ENCODE measurements around the gene NEK6. TPM values are rescaled to one million over a fixed set of nuclear protein-coding genes. Genes with fewer than 3 reads are reported as not detected.

NEK6 gene
- total and polyA plus RNA-seq, 9 of the 15 experiments (the other 6 are each of a cell fraction or from before 2014, with no cell fraction given): 3.1 to 19.0 (median 8.4) TPM

GRCh38 chr9:124214596-124215367 lies 43.0 kb upstream of the NEK6 start:
- intact Hi-C loops (cut with micrococcal nuclease) (no loop called here), in situ Hi-C loops (cut with MboI) (no loop called here)
- H3K9me3 ChIP-seq (replicated peaks; ENCODE audit: control insufficient read depth, insufficient read depth, low read depth, low read length): no peaks in the 10 kb centered on the region
- H4K20me1 ChIP-seq (replicated peaks; ENCODE audit: control insufficient read depth, insufficient read depth, low read length): no peaks in the 10 kb centered on the region
- no peaks in the 10 kb centered on the region for H3K36me3 ChIP-seq (ENCODE audit: control insufficient read depth, insufficient read depth, low read length)
- no peak overlapping the region for H2AFZ ChIP-seq (ENCODE audit: low read depth, low read length)
- CTCF ChIA-PET (ENCODE audit: low intra/inter-chr PET ratio): no interaction called here
- TF ChIP-seq, protein P1, sequence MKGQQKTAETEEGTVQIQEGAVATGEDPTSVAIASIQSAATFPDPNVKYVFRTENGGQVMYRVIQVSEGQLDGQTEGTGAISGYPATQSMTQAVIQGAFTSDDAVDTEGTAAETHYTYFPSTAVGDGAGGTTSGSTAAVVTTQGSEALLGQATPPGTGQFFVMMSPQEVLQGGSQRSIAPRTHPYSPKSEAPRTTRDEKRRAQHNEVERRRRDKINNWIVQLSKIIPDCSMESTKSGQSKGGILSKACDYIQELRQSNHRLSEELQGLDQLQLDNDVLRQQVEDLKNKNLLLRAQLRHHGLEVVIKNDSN (CRISPR knock-in tag; IDR thresholded peaks at IDR 0.05): 0 out of 2 replicates have a peak, but pooled peaks have one; percentile 11
- TF ChIP-seq THAP12 (CRISPR knock-in tag; IDR thresholded peaks at IDR 0.05): no peak
- TF ChIP-seq, protein P2, sequence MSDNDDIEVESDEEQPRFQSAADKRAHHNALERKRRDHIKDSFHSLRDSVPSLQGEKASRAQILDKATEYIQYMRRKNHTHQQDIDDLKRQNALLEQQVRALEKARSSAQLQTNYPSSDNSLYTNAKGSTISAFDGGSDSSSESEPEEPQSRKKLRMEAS (CRISPR knock-in tag; IDR thresholded peaks at IDR 0.05): 0 out of 2 replicates have a peak, but pooled peaks have one; percentile 34
- 0 out of 4 replicates have a peak, but pooled peaks of 1 of the 2 experiments have one; percentile 21 for TF ChIP-seq MNT (conservative IDR thresholded peaks at IDR 0.05)
- TF ChIP-seq NFIC (IDR thresholded peaks at IDR 0.05): peak; percentile 88
- no peak for TF ChIP-seq ZFP1 (CRISPR knock-in tag; IDR thresholded peaks at IDR 0.05)
- BruUV-seq (replicated peaks): no TSS peak
- H3K79me2 ChIP-seq (ENCODE audit: control insufficient read depth, insufficient read depth, low read length): no peaks in the 10 kb centered on the region
- peak overlapping the region in 1 of 2 experiments; percentile 14; a peak in 1 of 4 replicates for H3K9ac ChIP-seq (ENCODE audit: insufficient read depth in 1 of 2, low read depth in 2 of 2, low read length in 2 of 2)
- POLR2A ChIA-PET: no interaction called here
- DNase-seq (ENCODE audit: extremely low read depth in 1 of 4, low spot score in 3 of 4) (peak in 1 of 4 experiments; percentile 32), ATAC-seq (peak; percentile 46), FAIRE-seq (no peak)
- H3K4me1 ChIP-seq (replicated peaks in 1 of 2; ENCODE audit: control insufficient read depth in 2 of 2, insufficient read depth in 2 of 2, low read length in 2 of 2): peaks cover under 1 to 16% of the 10 kb centered on the region in 2 experiments; a peak in 4 of 5 replicates
- no peaks in the 10 kb centered on the region for H3K9me1 ChIP-seq (ENCODE audit: control insufficient read depth, insufficient read depth, low read length)
- no peak overlapping the region for H3K4me2 ChIP-seq (ENCODE audit: insufficient read depth, low read length)
- no peak overlapping the region for H3K27ac ChIP-seq (ENCODE audit: extremely low read depth, low read depth, low read length)
- 11% methylated on average over 11 of the region's 11 CpGs for WGBS (ENCODE audit: insufficient coverage, low coverage, missing lambda C conversion rate)
- peaks cover 0 to 13% of the 10 kb centered on the region in 2 experiments; a peak in 3 of 5 replicates for H3K27me3 ChIP-seq (ENCODE audit: control insufficient read depth in 2 of 2, insufficient read depth in 2 of 2, low read length in 2 of 2)
- no peak overlapping the region for H3K4me3 ChIP-seq

Measured in K562 (cell line).